ENCODE results near the gene PLA2G6.

DNA sequence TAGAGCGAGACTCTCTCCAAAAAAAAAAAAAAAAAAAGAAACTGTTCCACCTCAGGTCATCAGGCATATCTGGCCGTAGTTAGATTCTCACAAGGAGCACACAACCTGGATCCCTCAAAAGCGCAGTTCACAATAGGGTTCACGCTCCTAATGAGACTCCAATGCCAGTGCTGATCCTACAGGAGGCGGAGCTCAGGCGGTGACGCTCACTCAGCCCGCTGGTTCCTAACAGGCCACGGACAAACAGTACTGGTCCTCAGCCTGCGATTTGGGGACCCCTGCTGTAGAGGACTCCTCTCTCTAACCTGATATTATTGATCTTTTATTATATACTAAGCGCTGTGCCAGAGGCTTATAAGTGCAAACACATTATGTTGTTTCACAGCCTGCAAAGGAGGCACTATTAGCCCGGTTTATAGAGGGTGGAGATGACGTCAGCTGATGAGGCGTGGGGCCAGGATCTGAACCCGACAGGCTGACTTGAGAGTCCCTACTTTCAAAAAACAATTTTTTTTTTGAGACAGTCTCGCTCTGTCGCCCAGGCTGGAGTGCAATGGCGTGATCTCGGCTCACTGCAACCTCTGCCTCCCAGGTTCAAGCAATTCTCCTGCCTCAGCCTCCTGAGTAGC lies 15.3 kb upstream of the PLA2G6 start:
- TF ChIP-seq CTCF (IDR thresholded peaks at IDR 0.05) (no peak), POLR2A (IDR thresholded peaks at IDR 0.05) (no peak)

Data from lower leg skin (tissue), 3 donors.